ENCODE data around the gene TTK. TPM values are rescaled to one million over a fixed set of nuclear protein-coding genes. Genes with fewer than 3 reads are reported as not detected.

TTK gene
- total RNA-seq, 1 donor from 2014 or later, result 0.25 TPM

GRCh38 chr6:80091506-80091905 is 87.1 kb downstream of the TTK start:
- intact Hi-C loops (cut with micrococcal nuclease), result loop anchor here (10.0 kb wide), 2 partner anchors 147 to 317 kb away; partner anchors contain the start of gene ELOVL4
- no peak for DNase-seq
- Histone ChIP-seq H3K9me3 (replicated peaks) (no peaks in the 10 kb centered on the region), H3K36me3 (no peaks in the 10 kb centered on the region), H3K27me3 (ENCODE audit: low read depth) (no peaks in the 10 kb centered on the region), H3K4me1 (no peaks in the 10 kb centered on the region), H3K4me3 (no peak overlapping the region), H3K27ac (replicated peaks) (no peak overlapping the region)
- TF ChIP-seq, protein P1, sequence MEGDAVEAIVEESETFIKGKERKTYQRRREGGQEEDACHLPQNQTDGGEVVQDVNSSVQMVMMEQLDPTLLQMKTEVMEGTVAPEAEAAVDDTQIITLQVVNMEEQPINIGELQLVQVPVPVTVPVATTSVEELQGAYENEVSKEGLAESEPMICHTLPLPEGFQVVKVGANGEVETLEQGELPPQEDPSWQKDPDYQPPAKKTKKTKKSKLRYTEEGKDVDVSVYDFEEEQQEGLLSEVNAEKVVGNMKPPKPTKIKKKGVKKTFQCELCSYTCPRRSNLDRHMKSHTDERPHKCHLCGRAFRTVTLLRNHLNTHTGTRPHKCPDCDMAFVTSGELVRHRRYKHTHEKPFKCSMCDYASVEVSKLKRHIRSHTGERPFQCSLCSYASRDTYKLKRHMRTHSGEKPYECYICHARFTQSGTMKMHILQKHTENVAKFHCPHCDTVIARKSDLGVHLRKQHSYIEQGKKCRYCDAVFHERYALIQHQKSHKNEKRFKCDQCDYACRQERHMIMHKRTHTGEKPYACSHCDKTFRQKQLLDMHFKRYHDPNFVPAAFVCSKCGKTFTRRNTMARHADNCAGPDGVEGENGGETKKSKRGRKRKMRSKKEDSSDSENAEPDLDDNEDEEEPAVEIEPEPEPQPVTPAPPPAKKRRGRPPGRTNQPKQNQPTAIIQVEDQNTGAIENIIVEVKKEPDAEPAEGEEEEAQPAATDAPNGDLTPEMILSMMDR (IDR thresholded peaks at IDR 0.05; ENCODE audit: borderline replicate concordance), result no peak

Other genes starting within 250 kb of the TTK start
- gene ELOVL4, start 57.1 kb upstream of the TTK start, total RNA-seq, result 0.19 TPM
- gene BCKDHB, start 102.0 kb downstream of the TTK start, total RNA-seq, result 37.2 TPM